NCI-H2171 (cell line): Measurements from ENCODE around the gene CES2.
"Not testable (repeated sequence)": the region's sequence is repeated elsewhere in the genome, so short reads cannot be mapped to it uniquely, and the experiment has no call there.

Source experiments
- DNase-seq: peaks from one replicate; lab custom pipeline; 2025; lab: John Stamatoyannopoulos, UW

CES2 gene

DNA sequence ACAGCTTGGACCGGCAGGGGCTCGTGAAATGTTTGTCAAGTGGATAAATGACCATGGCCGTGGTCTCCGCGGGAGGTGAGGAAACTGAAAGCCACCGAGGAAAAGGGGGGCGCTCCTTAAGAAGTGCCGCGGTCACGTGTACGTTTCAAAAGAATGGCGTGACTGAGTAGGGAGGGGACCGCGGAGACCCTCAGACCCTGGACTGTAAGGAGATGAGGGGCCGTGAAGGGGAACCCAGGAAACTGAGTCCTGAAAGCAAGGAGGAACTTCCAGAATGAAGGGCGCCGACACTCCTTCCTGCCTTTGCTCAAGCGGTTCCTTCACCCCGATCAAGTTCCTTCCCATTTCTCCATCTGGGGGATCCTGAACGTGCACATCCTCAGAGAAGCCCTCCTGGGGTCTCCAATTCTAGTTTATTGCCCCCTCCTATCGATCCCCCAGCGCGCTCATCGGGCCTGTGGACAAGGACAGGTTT lies 440 bp upstream of the CES2 start:
- not testable (repeated sequence) for DNase-seq

DNA sequence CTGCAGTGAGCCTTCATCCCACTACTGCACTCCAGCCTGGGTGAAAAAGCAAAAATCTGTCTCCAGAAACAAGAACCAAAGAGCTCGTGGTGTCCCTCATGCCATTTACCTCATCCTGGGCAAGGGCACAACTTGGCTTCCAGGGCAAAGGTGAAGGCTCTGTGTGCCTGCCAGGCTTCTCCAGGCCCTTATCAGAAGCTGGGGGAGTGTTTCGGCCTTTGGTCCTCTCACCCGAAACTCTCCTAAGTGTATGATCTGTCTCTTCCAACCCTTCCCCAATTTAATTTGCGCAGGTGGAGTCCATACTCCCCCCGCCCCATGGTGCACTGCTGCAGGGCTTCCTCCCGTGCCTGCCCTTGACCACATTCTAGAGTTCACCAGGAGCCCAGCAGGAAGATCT lies 1.1 kb downstream of the CES2 start:
- DNase-seq: no peak

DNA sequence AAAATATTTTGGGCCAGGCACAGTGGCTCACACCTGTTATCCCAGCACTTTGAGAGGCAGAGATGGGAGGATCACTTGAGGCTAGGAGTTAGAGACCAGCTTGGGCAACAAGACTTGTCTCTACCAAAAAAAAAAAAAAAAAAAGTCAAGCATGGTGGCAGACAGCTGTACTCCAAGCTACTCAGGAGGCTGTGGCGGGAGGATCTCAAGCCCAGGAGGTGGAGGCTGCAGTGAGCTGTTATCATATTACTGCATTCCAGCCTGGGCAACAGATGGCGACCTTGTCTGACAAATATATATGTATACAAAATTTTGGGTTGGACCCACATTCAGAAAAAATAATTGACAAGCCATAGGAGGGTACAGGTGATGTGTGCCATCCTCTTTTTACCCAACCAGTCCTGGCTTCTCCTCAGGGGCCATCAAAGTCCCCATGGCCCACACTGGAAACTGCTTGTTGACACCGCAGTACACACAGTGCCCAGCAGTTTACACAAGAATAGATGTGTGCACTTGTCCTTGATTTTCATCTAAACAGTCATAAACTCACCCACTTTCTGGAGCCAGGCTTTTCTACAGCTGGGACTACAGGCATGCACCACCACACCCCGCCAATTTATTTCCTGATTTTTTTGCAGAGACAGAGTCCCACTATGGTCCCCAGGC lies 1.7 kb downstream of the CES2 start:
- no peak for DNase-seq

DNA sequence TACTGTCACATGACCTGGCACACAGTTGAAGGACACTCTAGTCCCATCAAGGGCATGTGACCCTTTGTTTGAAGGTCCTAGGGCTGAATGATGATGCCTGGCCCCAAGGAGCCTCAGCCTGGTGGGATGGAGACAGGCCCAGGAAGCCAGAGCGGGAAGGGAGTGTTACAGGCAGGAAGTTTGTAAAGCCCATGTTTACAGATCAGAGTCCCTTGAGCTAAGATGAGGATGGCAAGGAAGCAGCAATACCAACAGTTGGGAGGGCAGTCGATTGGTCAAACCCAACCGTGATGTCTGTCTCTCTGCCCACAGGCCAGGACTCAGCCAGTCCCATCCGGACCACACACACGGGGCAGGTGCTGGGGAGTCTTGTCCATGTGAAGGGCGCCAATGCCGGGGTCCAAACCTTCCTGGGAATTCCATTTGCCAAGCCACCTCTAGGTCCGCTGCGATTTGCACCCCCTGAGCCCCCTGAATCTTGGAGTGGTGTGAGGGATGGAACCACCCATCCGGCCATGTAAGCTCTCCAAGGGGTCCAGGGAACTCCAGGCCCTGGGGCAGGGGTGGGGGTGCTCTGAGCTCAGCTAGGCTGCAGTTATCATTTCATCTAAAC lies 2.5 kb downstream of the CES2 start:
- no peak for DNase-seq

DNA sequence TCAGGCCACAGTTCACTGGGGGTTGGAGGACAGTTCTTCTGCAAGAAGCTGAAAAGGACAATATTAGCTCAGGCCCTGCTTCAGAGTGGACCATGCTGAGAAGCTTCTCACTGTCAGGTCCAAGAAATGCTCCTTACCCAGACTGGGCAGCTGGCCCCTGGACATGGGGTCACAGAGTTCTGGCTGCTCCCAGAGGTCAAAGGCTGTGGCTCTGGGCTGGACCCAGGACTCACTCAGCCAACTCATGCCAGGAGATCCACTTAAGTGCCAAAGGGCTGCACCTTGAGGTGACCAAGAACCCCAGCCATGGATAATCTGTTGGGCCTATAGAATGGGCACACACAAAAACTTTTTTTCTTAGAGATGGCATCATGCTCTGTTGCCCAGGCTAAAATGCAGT lies 4.0 kb downstream of the CES2 start:
- DNase-seq: no peak

DNA sequence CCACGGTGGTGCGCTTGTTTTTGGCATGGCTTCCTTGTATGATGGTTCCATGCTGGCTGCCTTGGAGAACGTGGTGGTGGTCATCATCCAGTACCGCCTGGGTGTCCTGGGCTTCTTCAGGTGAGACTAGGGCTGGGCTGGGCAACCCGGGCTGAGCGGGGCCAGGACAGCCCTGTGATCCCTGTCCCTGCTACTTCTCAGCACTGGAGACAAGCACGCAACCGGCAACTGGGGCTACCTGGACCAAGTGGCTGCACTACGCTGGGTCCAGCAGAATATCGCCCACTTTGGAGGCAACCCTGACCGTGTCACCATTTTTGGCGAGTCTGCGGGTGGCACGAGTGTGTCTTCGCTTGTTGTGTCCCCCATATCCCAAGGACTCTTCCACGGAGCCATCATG lies 4.9 kb downstream of the CES2 start:
- DNase-seq: no peak

DNA sequence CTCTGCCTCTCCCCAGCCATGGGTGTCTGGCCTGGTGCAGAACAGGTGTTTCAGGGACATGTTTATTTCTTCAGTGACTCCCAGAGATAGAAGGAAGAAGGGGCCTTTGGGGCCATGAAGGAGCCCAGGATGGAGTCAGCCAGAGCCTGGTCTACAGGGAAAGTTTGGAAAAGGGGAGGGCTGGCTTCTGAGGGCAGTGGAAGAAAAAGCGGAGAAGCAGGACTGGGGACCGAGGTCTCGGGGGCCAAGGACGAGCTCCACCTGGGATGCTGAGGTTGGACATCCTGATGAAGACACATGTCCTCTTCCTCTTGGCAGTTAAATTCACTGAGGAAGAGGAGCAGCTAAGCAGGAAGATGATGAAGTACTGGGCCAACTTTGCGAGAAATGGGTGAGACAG lies 7.7 kb downstream of the CES2 start:
- no peak for DNase-seq

DNA sequence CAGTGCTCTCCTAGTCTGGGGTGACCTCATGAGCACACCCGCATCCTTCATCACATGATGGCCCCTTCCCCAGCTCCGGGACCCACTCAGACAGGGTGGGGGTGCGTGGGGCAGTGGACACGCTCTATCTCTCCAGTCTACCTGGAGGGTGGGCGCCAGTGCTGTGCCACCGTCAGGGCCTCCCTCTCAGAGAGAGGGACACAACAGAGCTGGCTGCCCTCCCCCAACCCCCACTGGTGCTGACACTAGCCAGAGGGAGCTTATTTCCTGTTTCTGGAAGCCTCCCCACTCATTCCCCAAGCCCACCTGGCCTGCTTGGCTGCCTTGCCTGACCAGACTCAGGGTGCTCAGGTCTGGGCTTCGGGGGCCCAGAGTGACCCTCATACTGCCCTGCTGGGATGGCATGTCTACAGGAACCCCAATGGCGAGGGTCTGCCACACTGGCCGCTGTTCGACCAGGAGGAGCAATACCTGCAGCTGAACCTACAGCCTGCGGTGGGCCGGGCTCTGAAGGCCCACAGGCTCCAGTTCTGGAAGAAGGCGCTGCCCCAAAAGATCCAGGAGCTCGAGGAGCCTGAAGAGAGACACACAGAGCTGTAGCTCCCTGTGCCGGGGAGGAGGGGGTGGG lies 8.2 kb downstream of the CES2 start:
- DNase-seq: no peak

DNA sequence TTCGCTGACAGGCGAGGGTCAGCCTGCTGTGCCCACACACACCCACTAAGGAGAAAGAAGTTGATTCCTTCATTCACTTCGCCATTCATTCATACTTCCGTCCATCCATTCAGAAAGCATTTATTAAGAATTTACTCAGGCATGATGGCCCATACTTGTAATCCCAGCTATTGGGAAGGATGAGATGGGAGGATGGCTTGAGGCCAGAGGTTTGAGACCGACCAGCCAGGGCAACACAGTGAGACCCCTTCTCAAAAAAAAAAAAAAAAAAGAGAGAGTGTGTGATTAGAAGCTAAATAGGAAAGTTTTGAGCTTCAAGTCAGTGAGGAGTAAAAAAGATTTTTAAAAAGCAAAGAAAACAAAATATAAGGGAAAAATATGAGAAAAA lies 8.7 kb downstream of the CES2 start:
- DNase-seq: no peak

DNA sequence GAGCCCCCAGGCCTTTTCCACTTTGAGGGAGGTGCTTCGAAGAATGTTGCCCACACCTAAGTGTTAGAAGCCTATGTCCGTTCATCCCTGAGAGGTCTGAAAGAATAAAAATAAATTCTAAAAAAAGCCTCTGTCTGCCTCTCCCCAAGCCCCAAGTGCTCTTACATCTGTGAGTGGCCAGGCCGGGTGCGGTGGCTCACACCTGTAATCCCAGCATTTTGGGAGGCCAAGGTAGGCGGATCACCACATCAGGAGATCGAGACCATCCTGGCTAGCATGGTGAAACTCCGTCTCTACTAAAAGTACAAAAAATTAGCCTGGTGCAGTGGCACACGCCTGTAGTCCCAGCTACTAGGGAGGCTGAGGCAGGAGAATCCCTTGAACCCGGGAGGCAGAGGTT lies 9.7 kb downstream of the CES2 start:
- DNase-seq: not testable (repeated sequence)

DNA sequence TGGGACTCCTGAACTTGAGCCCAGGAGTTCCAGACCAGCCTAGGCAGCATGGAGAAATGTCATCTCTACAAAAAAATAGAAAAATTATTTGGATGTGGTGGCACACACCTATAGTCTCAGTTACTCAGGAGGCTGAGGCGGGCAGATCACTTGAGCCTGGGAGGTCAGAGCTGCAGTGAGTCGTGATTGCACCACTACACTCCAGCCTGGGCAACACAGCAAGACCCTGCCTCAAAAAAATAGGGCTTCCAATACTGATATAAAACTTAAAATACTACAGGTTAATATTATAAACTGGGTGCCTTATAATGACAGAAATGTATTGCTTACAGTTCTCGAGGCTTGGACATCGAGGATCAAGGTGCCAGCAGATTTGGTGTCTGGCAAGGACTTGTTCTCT lies 10.6 kb downstream of the CES2 start:
- DNase-seq: no peak

DNA sequence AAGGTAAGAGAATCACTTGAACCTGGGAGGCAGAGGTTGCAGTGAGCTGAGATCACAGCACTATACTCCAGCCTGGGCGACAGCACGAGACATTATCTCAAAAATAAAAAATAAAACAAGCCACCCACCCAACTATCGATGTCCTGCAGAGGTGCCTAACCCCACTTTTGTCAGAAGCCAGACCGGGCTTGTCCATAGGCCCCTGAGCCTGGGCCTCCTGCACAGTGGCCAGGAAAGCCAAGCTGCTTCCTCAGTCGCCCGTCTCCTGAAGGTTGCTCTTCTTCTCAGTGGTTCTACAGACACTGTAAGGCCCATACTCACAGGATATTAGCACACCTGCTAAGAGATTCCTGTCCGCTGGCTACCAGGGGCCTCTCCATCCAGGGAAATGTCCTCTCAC lies 11.2 kb downstream of the CES2 start:
- DNase-seq: no peak

DNA sequence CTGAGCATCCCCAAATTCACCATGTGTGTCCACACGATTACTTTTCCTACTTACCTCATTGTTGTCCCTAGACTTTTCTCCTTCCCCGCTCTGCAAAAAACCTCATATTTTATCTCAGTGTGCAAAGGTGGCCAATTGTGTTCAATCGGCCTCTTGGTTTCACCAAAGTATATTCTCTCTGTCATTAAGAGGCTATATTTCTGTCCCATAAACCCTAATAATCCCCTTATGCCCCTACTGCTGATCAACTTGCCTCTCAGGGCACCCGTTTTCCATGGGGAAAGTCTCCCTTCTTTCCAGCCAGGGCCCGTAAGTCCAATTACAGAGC lies 11.6 kb downstream of the CES2 start:
- no peak for DNase-seq

DNA sequence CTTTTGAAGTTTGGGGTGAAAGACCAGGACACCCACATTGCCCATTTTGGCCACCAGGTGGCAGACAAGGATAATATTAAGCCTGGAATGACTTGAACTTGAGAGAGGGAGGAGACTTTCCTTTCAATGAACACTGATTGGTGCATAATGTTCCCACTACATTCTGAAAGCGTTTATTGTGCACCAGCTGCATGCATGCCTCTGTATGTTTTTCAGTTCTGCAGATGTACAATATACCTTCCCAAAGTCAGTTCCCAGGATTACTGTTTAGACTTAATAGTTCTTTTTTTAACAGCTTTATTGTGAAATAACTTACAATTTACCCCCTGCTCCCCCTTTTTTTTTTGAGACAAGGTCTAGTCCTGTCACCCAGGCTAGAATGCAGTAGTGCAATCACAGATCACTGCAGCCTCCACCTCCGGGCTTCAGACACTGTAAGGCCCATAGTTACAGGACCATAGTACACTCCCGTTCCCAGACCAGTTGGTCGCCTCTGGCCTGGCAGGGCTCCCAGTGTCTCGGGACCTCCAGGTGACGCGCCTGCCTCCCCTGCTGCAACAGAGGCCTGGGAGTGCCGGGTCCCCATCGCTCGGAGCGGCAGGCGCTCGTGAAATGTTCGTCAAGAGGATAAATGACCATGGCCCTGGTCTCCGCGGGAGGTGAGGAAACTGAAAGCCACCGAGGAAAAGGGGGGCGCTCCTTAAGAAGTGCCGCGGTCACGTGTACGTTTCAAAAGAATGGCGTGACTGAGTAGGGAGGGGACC lies 12.2 kb downstream of the CES2 start:
- DNase-seq: peak; percentile 62

DNA sequence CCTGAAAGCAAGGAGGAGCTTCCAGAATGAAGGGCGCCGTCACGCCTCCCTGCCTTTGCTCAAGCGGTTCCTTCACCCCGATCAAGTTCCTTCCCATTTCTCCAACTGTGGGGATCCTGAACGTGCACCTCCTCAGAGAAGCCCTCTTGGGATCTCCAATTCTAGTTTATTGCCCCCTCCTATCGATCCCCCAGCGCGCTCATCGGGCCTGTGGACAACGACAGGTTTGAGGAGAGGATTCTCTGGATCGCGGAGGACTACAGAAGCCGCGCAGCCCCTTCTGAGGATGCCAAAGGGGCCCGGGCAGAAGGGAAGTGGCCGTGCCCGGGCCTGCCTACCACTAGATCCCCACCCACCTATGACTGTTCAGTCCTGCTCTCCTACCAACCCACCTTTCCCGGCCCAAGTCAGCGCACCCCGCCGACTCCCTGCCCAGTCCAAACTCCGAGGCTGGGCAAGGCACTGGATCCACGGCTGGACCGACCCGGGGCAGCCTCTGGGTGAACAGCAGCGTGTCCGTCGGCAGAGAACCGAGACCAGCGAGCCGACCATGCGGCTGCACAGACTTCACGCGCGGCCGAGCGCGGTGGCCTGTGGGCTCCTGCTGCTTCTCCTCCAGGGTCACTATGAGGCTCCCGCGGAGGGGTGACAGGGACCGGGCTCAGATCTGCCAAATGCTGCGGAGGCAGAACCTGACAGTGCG lies 13.0 kb downstream of the CES2 start:
- no peak for DNase-seq

DNA sequence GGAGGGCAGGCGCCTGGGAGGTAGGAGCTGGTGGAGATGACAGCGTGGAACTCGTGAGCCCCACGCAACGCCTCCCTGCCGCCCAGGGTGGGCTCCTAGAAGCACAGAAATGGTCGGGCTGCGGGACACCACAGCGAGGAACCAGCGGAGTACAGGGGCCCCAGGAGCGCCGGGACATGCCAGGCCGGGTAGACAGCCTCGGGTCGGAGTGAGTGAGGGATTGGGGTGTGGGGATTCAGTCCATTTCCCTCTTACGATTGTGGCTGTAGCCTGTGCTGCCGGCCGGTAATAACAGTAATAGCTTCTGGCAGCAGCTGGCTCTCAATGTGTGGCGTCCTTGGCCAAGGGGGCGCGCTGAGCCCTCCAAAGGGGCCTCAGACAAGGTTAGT lies 13.5 kb downstream of the CES2 start:
- DNase-seq: no peak

DNA sequence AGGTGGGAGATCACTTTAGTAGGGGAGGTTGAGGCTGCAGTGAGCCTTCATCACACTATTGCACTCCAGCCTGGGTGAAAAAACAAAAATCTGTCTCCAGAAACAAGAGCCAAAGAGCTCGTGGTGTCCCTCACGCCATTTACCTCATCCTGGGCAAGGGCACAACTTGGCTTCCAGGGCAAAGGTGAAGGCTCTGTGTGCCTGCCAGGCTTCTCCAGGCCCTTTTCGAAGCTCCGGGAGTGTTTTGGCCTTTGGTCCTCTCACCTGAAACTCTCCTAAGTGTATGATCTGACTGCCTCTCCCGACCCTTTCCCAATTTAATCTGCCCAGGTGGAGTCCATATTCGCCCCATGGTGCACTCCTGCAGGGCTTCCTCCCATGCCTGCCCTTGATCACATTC lies 14.2 kb downstream of the CES2 start:
- no peak for DNase-seq

DNA sequence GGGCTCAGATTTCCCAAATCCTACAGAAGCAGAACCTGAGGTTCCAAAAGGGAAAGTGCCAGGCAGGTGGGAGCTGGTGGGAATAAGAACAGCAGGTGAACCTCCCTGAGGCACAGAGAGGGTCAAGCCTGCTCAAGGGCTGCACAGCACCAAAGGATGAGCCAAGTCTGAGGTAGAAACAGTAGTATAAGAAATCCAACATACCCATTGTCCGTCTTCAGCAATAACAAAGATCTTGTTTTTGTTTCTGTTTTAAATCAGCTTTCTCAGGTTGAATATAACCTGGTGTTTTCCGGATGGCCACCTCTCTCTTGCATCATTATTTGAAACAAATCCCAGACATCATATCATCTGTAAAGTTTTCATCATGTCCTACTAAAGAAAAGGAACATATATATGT lies 15.1 kb downstream of the CES2 start:
- DNase-seq: no peak

DNA sequence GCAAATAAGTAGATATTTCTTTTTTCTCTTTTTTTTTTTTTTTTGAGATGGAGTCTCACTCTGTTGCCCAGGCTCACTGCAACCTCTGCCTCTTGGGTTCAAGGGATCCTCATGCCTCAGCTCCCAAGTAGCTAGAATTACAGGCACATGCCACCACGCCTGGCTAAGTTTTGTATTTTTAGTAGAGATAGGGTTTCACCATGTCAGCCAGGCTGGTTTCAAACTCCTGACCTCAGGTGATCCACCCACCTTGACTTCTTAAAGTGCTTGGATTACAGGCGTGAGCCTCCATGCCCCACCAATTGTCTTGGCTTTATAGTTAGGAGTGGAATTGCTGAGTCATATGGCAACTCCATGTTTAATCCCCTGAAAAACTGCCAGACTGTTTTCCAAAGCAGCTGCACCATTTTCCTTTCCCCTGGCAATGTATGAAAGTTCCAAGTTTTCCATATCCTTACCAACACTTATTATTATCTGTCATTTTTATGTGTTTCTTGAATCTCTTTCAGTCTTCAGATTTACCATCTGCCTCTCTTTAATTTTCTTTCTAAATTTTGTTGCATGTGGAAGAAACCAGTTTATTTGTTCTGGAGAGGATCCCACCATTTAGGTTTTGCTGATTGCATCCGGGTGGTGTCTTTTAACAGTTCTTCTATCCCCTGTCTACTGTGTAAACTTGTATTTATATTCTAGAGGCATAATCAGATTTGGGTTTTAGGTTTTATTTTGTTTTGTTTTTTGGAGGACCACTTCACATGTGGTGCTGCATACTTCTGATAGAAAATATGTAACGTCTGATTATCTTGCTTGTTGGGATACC lies 15.9 kb downstream of the CES2 start:
- DNase-seq: no peak

DNA sequence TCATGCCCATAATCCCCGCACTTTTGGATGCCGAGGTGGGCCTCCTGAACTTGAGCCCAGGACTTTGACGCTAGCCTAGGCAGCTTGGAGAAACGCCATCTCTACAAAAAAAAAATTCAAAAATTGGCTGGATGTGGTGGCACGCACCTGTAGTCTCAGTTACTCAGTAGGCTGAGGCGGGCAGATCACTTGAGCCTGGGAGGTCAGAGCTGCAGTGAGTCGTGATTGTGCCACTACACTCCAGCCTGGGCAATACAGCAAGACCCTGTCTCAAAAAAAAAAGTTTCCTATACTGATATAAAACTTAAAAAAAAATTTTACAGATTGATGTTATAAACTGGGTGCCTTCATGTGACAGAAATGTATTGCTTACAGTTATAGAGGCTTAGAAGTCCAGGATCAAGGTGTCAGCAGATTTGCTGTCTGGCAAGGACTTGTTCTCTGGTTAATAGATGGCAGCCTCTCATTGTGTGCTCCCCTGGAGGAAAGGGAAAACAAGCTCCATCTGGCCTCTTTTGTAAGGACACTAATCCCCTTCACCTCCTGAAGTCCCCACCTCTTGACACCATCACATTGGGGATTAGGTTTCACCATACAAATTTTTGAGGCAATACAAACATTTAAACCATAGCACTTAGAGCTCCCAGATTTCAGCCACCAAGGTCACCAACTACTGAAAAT lies 17.3 kb downstream of the CES2 start:
- DNase-seq: peak; percentile 49
